ENCODE results near the gene EMC1. TPM values are rescaled to one million over a fixed set of nuclear protein-coding genes. Genes with fewer than 3 reads are reported as not detected.
A peak's percentile ranks its signal among the peaks of the same experiment; 100 is the strongest.
"Not testable (repeated sequence)": the region's sequence is repeated elsewhere in the genome, so short reads cannot be mapped to it uniquely, and the experiment has no call there.

The EMC1 gene
- total RNA-seq, 1 donor from 2014 or later, result 41.6 TPM

GRCh38 chr1:19216585-19216984 lies 34.7 kb downstream of the EMC1 start:
- DNase-seq (ENCODE audit: low read depth in 2 of 2), result not testable (repeated sequence)

GRCh38 chr1:19213580-19213979 lies 37.7 kb downstream of the EMC1 start:
- no peak for DNase-seq (ENCODE audit: low read depth in 2 of 2)

- no peak for DNase-seq (ENCODE audit: low read depth in 2 of 2)
These were observed 39.2 kb downstream of the EMC1 start for GRCh38 chr1:19212167-19212566.

GRCh38 chr1:19210772-19211549 lies 40.4 kb downstream of the EMC1 start:
- DNase-seq (ENCODE audit: low read depth in 2 of 2), result peak in 1 of 2 donors; percentile 20

- peak; percentile 84 to 94 for DNase-seq (ENCODE audit: low read depth in 2 of 2)
These were observed 41.1 kb downstream of the EMC1 start, which contains the start of gene UBR4 for GRCh38 chr1:19209990-19210771. TSS of gene UBR4 (minus strand) at chr1:19210266. CDS start at chr1:19210248, 18 bp downstream.

- DNase-seq (ENCODE audit: low read depth in 2 of 2), result peak in 1 of 2 donors; percentile 55
These were observed 41.8 kb downstream of the EMC1 start for GRCh38 chr1:19209439-19209989.

GRCh38 chr1:19208710-19209438 lies 42.5 kb downstream of the EMC1 start:
- peak in 1 of 2 donors; percentile 54 for DNase-seq (ENCODE audit: low read depth in 2 of 2)

- DNase-seq (ENCODE audit: low read depth in 2 of 2), result peak in 1 of 2 donors; percentile 31
These were observed 44.4 kb downstream of the EMC1 start for GRCh38 chr1:19206947-19207346.

GRCh38 chr1:19205845-19206244 lies 45.5 kb downstream of the EMC1 start:
- DNase-seq (ENCODE audit: low read depth in 2 of 2), result no peak

GRCh38 chr1:19205403-19205802 lies 45.9 kb downstream of the EMC1 start:
- DNase-seq (ENCODE audit: low read depth in 2 of 2), result no peak

- no peak for DNase-seq (ENCODE audit: low read depth in 2 of 2)
These were observed 46.7 kb downstream of the EMC1 start for GRCh38 chr1:19204446-19205266.

- DNase-seq (ENCODE audit: low read depth in 2 of 2), result peak in 1 of 2 donors; percentile 62
These were observed 47.9 kb downstream of the EMC1 start for GRCh38 chr1:19203440-19203839.

- no peak for DNase-seq (ENCODE audit: low read depth in 2 of 2)
These were observed 48.9 kb downstream of the EMC1 start for GRCh38 chr1:19202396-19202795.

- DNase-seq (ENCODE audit: low read depth in 2 of 2), result no peak
These were observed 51.2 kb downstream of the EMC1 start for GRCh38 chr1:19199969-19200604.

- no peak for DNase-seq (ENCODE audit: low read depth in 2 of 2)
These were observed 51.9 kb downstream of the EMC1 start for GRCh38 chr1:19199329-19199968.

- DNase-seq (ENCODE audit: low read depth in 2 of 2), result no peak
These were observed 52.5 kb downstream of the EMC1 start for GRCh38 chr1:19198820-19199219.

GRCh38 chr1:19197845-19198244 lies 53.5 kb downstream of the EMC1 start:
- DNase-seq (ENCODE audit: low read depth in 2 of 2), result no peak

GRCh38 chr1:19196331-19196730 lies 55.0 kb downstream of the EMC1 start:
- no peak for DNase-seq (ENCODE audit: low read depth in 2 of 2)

GRCh38 chr1:19193004-19193403 lies 58.3 kb downstream of the EMC1 start:
- DNase-seq (ENCODE audit: low read depth in 2 of 2), result peak in 1 of 2 donors; percentile 7

- no peak for DNase-seq (ENCODE audit: low read depth in 2 of 2)
These were observed 59.5 kb downstream of the EMC1 start for GRCh38 chr1:19191811-19192210.

Measured in dermis microvascular lymphatic vessel endothelial cell (primary cell).